HG03571 (cell line): ENCODE measurements around the gene SEMA3A.

Source experiments
- ATAC-seq: cut with Tn5 transposase; IDR thresholded peaks from one replicate; pipeline ENCODE4 v1.9.1; 2021; ENCODE audit not compliant: unreplicated experiment

SEMA3A gene

GRCh38 chr7:84196084-84196503 is 1.5 kb upstream of the SEMA3A start:
- ATAC-seq: no peak

DNA sequence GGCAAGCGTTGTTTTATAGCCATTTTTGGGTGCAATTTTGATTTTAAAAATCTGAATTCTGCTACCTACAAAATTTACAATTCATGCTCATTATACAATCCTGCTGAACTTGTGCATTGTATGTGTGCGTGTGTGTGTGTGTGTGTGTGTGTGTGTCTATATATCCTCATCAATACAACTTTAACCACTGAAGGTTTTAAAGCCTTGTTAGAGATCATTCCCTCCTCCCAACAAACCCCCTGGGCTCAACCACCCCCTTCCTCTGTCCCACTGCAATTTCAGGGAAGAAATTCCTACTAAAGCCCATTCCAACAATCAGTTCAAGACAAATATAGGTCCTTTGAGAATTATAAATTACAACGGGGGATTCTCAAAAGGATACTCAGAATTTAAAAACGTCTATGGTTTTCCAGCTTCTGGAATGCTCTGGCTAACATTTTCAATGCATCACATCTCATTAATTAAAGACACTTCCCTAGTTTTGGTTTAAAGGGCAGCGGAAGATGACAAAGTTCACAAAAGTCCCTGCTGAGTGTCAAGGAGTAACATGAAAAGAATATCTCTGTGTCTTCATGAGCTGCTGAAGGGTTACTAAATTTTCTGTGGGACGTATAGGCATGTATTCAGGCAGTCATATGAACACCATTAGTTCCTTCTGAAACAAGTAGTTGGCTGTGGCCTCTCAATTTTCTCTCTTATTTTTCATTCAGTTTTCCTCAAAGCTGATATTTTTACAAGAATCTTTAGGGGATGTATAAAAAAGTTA is 889 bp upstream of the SEMA3A start:
- ATAC-seq: no peak

- no peak for ATAC-seq
Measured at GRCh38 chr7:84193747-84194146, 842 bp downstream of the SEMA3A start.

GRCh38 chr7:84191842-84192241 is 2.7 kb downstream of the SEMA3A start:
- no peak for ATAC-seq

GRCh38 chr7:84191261-84191660 is 3.3 kb downstream of the SEMA3A start:
- ATAC-seq: no peak

GRCh38 chr7:84190016-84190705 is 4.4 kb downstream of the SEMA3A start:
- ATAC-seq: no peak

GRCh38 chr7:84188786-84189405 is 5.7 kb downstream of the SEMA3A start:
- ATAC-seq: no peak

- no peak for ATAC-seq
Measured at GRCh38 chr7:84187813-84188510, 6.6 kb downstream of the SEMA3A start.

DNA sequence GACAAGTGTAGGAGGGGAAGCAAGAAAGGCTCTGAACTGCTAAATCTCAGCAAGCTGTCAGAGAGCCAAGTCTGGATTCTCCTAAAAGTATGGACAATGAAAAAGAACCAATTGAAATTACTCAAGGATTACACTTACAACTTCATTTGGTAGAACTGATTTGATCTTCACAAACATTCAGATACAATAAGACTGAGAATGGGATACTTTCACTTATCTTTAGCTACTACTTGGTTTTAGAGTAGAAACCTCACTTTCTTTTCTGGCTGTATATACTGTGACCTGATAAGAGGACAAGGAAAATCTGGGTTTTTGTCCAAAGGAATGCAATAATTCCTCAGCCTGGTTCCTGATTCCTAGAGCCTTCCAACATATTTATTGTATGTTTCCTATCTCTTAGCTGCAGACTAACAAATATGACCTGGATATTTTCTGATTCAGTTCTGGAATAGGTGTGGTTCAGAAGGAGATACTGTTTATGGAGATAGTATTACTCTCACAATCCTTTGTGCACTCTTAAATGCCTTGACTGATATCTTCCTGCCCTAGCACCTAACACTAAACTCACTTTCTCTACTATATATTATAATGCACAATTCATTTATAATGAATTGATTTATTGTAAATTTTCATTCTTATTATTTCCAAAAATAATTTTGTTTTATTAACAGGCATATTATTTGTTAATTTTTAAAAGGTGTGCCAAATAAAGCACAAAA is 7.3 kb downstream of the SEMA3A start:
- ATAC-seq: no peak

- ATAC-seq: no peak
Measured at GRCh38 chr7:84183741-84184140, 10.8 kb downstream of the SEMA3A start.

DNA sequence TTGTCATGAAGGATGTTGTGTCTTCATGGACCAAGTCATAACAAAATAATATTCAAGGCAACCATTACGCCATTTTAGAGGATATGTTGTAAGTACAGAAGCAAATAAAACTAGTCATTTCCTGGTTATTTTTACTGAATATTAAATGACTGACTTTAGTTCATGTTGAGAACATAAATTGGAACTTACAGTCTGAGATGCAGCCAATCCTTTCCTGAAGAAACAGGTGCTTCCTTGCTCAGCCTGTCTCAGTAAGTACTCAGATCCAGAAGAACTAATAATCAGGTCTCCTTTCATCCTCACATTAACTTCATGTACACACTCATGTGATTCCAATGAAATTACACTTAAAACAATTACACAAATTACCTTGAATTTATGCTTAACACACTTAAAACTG is 12.3 kb downstream of the SEMA3A start:
- ATAC-seq: no peak

GRCh38 chr7:84181628-84182027 is 13.0 kb downstream of the SEMA3A start:
- ATAC-seq: no peak

- ATAC-seq: no peak
Measured at GRCh38 chr7:84177758-84178412, 16.7 kb downstream of the SEMA3A start.

DNA sequence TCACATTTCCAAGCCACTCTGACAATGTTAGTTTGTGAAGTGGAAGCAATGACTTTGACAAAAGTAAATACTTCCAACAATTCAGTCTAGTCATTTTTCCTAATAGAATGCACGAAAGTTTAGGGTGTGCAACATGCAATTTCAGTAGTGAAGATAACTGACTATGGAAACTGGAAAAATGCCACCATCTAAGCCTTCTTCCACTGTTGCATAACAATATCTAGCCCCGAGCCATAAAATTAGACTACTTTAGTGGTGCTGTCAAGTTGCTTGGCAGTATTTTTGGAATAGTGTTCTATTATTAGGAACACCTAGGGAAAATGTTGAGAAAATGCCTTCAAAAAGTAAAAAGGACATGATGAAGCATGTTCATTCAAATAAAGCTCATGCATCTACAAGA is 17.9 kb downstream of the SEMA3A start:
- no peak for ATAC-seq

- ATAC-seq: no peak
Measured at GRCh38 chr7:84175461-84175860, 19.1 kb downstream of the SEMA3A start.

DNA sequence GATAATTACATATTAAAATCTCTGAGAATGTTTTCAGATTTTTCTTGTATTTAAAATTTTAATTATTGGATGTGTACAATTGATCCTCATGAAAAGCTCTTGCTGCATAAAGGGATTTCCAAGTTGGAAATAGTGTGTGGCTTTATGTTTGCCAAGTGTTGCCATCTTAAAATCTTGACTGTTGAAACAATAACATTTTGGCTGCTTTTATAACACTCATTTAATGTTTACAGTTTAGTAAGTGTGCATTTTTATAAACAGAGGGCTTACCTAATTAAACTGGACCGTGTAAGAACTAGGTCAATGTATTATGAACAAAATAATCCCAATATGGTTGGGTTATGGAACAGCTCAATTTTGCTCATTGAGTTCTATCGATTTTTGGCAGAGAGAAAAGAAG is 23.9 kb downstream of the SEMA3A start:
- ATAC-seq: no peak

DNA sequence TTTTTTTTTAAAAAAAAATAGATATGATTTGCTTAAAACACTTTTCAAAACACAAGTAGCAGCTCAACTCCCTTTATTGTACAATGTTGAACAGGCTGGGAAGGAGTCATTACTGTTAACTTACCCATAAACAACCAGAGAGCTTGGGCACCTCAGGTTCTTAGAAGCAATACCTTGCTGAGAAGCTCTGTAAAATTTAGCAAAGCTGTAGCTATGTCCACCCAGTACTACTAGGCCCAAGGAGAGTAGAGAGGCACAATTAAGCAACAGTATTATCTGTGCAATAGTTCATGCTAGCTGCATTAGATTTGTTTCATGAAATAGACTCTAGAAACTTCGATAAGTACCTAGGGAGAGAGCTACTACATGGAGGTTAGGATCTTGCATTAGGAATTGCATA is 32.0 kb downstream of the SEMA3A start:
- ATAC-seq: no peak

DNA sequence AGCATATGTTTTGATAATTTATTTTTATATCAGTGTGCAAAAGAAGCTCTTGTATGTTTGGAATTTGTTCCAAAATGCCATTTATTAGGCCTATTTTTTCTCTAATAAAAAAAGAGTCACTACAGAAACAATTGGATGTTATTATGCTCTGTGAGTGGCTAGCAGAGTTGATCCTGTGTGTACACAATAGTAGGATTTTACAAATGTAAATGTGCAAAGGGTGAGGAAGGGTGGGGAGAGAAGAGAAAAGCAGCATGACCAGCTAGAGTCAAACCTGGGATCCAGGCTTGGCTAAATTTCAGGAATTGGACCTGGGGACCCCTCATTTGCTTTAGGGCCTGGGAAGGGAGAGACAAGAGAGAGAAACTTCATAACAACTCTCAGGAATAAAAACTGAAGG is 32.5 kb downstream of the SEMA3A start:
- ATAC-seq: no peak

DNA sequence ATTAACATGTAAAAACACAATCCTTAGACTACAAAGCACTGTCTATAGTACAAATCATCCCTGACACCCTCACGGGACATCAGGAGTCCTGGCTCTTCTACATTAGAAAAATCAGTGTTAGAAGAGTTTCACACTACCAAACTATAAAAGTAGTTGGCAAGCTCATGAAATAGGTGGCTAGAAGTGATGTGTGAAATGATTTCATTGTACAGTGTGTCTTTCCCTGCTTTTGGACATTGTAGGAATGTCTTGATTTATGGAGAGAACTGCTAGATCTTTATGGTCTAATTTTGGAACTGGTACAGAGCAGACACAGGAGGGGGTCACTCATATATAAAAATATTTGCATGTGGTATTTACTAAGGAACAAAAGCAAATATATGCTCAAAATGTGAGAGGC is 33.2 kb downstream of the SEMA3A start:
- no peak for ATAC-seq

DNA sequence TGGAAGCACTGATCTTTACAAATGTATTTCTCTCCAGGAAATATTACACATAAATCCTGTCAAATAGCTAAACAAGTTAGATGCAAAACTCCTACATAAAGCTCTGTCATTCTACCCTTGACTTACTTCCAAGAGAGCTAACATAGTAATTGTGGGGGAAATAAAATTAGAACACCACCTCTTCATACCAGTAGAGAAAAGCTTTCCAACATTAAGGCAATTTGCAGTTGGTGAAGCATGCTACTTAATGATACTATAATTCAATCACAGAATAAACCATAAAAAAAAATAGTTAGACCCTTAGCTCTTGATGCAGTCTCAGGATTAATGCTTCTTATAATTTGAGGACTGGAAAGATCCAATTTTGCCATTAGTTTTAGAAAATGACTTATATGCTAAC is 35.2 kb downstream of the SEMA3A start:
- no peak for ATAC-seq
